Mesothelial cell of epicardium (in vitro differentiated cells): ENCODE results near the gene TREX2. TPM values are rescaled to one million over a fixed set of nuclear protein-coding genes. Genes with fewer than 3 reads are reported as not detected.

ENCODE experiments used
- total RNA-seq: library from RNA; stranded (reverse); gene quantifications from 3 replicates; pipeline ENCODE4 v1.2.1, GENCODE V29; 2021

The TREX2 gene
- total RNA-seq, 1 donor from 2014 or later = 0.83 TPM

Other genes starting within 250 kb of the TREX2 start
- not detected in 3 replicates for gene PNMA6F, start 124.3 kb downstream of the TREX2 start, total RNA-seq
- gene ZNF275, start 111.9 kb downstream of the TREX2 start, total RNA-seq = 16.0 to 17.6 TPM (median 17.5 TPM) in 3 replicates
- not detected in 3 replicates for gene PNMA6E, start 44.7 kb downstream of the TREX2 start, total RNA-seq
- gene ZFP92, start 34.6 kb downstream of the TREX2 start, total RNA-seq = 1.3 to 1.4 TPM (median 1.3 TPM) in 3 replicates
- gene HAUS7, start 24.5 kb upstream of the TREX2 start, total RNA-seq = 22.9 to 25.1 TPM (median 24.7 TPM) in 3 replicates
- 114 to 121 TPM (median 121 TPM) in 3 replicates for gene BGN, start 48.9 kb upstream of the TREX2 start, total RNA-seq
- gene ATP2B3, start 71.6 kb upstream of the TREX2 start, total RNA-seq = 0.82 to 0.99 TPM (median 0.83 TPM) in 3 replicates
- 17.2 to 19.1 TPM (median 17.3 TPM) in 3 replicates for gene CCNQ, start 153.1 kb upstream of the TREX2 start, total RNA-seq
- gene DUSP9, start 201.1 kb upstream of the TREX2 start, total RNA-seq = 3.5 to 4.2 TPM (median 3.7 TPM) in 3 replicates
- gene PNCK, start 227.8 kb upstream of the TREX2 start, total RNA-seq = 28.2 to 35.1 TPM (median 28.5 TPM) in 3 replicates
- 65.3 to 68.0 TPM (median 65.6 TPM) in 3 replicates for gene SLC6A8, start 241.9 kb upstream of the TREX2 start, total RNA-seq